Neural crest cell (in vitro differentiated cells): ENCODE results near the gene B4GALNT3. TPM values are rescaled to one million over a fixed set of nuclear protein-coding genes. Genes with fewer than 3 reads are reported as not detected.

ENCODE experiments used
- DNase-seq: peaks from one replicate; pipeline ENCODE4 v3.0.0; 2021; ENCODE audit warnings: low read depth, mixed read lengths, low spot score
- H3K27ac Mint-ChIP-seq: one replicate; pipeline ENCODE4 v1.8.0; 2021; ENCODE audit warnings: mild to moderate bottlenecking, mixed read lengths; ENCODE audit not compliant: unreplicated experiment
- H3K27me3 Mint-ChIP-seq: 2 replicates; pipeline ENCODE4 v1.8.0; 2021; ENCODE audit warnings: low read depth, mild to moderate bottlenecking, mixed read lengths
- H3K36me3 Mint-ChIP-seq: 2 replicates; pipeline ENCODE4 v1.8.0; 2021; ENCODE audit warnings: low read depth, mild to moderate bottlenecking, mixed read lengths
- H3K4me1 Mint-ChIP-seq: 2 replicates; pipeline ENCODE4 v1.8.0; 2021; ENCODE audit warnings: mixed read lengths
- H3K4me3 Mint-ChIP-seq: one replicate; pipeline ENCODE4 v1.8.0; 2021; ENCODE audit warnings: mild to moderate bottlenecking, mixed read lengths
- H3K9me3 Mint-ChIP-seq: 2 replicates; pipeline ENCODE4 v1.8.0; 2021; ENCODE audit warnings: mixed read lengths
- CTCF ChIP-seq: fragments of 200-600 bp; sonication (generic); conservative IDR thresholded peaks from 2 replicates; pipeline ENCODE4 v1.5.0; 2021; ENCODE audit warnings: antibody characterized with exemption, mild to moderate bottlenecking
- total RNA-seq: library from RNA; stranded (reverse); gene quantifications from 2 replicates; pipeline ENCODE4 v1.2.1, GENCODE V29; 2021

The B4GALNT3 gene
- total RNA-seq, 1 donor from 2014 or later, result 2.6 TPM

GRCh38 chr12:495466-495865, 35.7 kb downstream of the B4GALNT3 start:
- DNase-seq, result no peak
- H3K27ac Mint-ChIP-seq, result no peak overlapping the region
- no peak for TF ChIP-seq CTCF

GRCh38 chr12:496736-497135, 37.0 kb downstream of the B4GALNT3 start:
- Mint-ChIP-seq H3K27me3 (no peaks in the 10 kb centered on the region), H3K36me3 (peaks cover 3% of the 10 kb centered on the region), H3K4me3 (no peak overlapping the region), H3K4me1 (peaks cover 9% of the 10 kb centered on the region), H3K9me3 (peaks cover 9% of the 10 kb centered on the region), H3K27ac (no peak overlapping the region)
- TF ChIP-seq CTCF, result no peak
- DNase-seq, result no peak

More at GRCh38 chr12:495466-495865, 35.7 kb downstream of the B4GALNT3 start:
- H3K27me3 Mint-ChIP-seq, result no peaks in the 10 kb centered on the region
- no peak overlapping the region for H3K4me3 Mint-ChIP-seq
- H3K9me3 Mint-ChIP-seq, result peaks cover 12% of the 10 kb centered on the region
- peaks cover 9% of the 10 kb centered on the region for H3K4me1 Mint-ChIP-seq
- peaks cover 3% of the 10 kb centered on the region for H3K36me3 Mint-ChIP-seq

- H3K4me1 Mint-ChIP-seq, result peaks cover 13% of the 10 kb centered on the region
- no peaks in the 10 kb centered on the region for H3K27me3 Mint-ChIP-seq
- no peak overlapping the region for H3K4me3 Mint-ChIP-seq
- H3K36me3 Mint-ChIP-seq, result peaks cover 3% of the 10 kb centered on the region
- TF ChIP-seq CTCF, result no peak
- no peak for DNase-seq
- H3K9me3 Mint-ChIP-seq, result peaks cover 4% of the 10 kb centered on the region
- H3K27ac Mint-ChIP-seq, result no peak overlapping the region
Observed at GRCh38 chr12:497501-498160, 37.9 kb downstream of the B4GALNT3 start.

- no peak for DNase-seq
- no peak for TF ChIP-seq CTCF
- peaks cover 18% of the 10 kb centered on the region for H3K4me1 Mint-ChIP-seq
- no peaks in the 10 kb centered on the region for H3K36me3 Mint-ChIP-seq
- H3K4me3 Mint-ChIP-seq, result no peak overlapping the region
- peaks cover 4% of the 10 kb centered on the region for H3K27me3 Mint-ChIP-seq
- no peaks in the 10 kb centered on the region for H3K9me3 Mint-ChIP-seq
- H3K27ac Mint-ChIP-seq, result no peak overlapping the region
Observed at GRCh38 chr12:499837-500458, 40.2 kb downstream of the B4GALNT3 start.

GRCh38 chr12:501722-502447, 42.1 kb downstream of the B4GALNT3 start:
- Mint-ChIP-seq H3K27me3 (peaks cover 4% of the 10 kb centered on the region), H3K4me3 (no peak overlapping the region), H3K4me1 (peaks cover 18% of the 10 kb centered on the region), H3K27ac (no peak overlapping the region), H3K9me3 (no peaks in the 10 kb centered on the region), H3K36me3 (no peaks in the 10 kb centered on the region)
- TF ChIP-seq CTCF, result no peak
- DNase-seq, result no peak
